Smooth muscle cell of the brain vasculature (primary cell): ENCODE measurements around the gene CDKN2B-AS1.

Experiments
- DNase-seq: peaks from one replicate; pipeline ENCODE4 v3.0.0-alpha.2; 2012; ENCODE audit warnings: low read depth, low spot score

The CDKN2B-AS1 gene

DNA sequence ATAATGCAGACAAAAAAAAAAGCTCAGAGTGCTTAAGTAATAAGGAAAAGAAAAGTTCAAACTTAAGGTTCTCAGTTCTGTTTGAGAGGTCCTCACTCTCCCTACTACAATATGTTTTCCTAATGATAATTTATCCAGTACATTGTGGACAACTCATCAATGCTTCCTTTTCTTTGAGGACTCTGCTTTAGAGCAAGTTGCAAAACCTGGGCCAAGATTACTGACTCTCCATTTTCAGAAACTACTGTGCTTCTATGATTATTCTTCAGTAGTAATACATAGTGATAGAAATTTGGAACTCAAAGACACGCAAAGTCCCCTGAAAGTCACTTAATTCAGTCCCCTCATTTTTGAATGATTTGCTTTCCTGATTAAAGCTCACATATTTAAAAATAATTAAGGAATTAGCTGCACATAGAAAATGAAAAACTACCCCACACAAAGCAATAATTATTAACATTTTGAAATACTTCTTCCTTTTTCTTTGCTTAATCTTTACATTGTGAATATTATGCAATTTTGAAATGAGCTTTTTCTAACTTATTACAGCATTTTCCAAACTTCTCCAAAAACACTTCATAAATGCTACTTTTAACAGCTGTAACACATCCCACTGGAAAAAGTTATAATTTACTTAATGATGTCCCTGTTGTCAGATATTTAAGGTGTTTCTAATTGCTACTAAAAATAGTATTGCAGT is 11.6 kb upstream of the CDKN2B-AS1 start:
- DNase-seq = no peak

DNA sequence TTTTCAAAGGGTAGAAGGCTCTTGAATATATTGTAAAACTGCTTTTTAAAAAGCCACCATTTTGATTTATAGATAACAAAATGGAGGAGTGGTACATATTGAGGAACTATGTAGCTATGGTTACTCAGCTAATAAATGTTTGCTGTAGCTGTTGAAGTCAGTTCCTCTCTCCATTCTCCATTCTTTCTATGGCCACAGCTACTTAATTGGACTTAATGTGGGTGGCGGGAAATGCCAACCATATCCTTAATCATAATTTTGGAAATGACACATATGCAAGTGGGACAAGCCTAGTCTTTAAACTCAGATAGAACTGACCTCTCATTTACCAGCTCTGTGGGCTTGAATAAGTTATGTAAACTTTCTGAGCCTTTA is 11.0 kb upstream of the CDKN2B-AS1 start:
- no peak for DNase-seq

DNA sequence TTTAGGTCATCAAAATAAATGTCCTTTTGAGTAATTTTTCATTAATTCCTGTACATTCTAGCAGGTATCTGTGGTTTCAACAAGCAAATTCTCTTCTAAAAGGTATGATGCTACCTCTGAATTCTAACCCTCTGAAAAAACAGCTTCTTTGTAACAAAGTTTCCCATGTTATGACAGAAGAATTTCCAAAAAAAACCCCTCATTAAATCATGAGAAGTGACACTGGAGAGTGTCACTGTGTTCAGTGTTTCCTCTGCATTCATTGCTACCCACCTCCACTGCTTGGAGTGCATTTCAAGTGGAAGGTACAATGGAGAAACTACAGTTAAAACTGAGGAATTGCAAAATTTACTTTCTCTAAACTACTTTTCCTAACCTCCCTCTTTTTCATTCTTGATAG is 10.5 kb upstream of the CDKN2B-AS1 start:
- DNase-seq = no peak

DNA sequence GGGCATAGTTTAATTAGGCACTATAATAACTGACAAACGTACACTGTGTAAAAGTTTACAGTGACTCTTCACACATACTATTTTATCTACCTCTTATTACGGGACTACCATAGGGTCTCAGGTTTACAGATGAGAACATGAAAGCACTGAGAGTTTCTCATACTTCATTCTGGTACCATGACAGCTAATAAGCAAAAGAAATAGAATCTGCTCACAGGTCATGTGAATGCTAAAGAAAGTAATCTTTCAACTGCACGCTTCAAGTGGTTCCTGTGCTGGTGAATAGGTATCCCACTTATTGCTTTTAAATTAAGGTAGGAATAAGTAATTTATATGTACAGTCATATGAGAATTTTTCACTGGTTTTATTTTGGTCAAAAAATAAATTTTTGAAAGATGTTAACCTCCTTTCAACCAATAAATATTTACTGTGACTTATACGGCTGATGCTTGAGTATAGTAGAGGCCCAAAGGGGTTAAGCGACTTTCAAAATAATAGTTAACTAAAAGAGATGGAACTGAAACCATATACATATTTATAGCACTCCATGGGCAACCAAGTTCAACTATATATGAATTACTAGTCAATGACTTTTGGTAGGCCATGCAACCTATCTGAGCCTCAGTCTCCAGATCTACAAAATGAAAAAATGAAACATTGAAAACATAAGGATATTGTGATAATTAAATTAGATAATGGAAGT is 8.5 kb upstream of the CDKN2B-AS1 start:
- DNase-seq = no peak

DNA sequence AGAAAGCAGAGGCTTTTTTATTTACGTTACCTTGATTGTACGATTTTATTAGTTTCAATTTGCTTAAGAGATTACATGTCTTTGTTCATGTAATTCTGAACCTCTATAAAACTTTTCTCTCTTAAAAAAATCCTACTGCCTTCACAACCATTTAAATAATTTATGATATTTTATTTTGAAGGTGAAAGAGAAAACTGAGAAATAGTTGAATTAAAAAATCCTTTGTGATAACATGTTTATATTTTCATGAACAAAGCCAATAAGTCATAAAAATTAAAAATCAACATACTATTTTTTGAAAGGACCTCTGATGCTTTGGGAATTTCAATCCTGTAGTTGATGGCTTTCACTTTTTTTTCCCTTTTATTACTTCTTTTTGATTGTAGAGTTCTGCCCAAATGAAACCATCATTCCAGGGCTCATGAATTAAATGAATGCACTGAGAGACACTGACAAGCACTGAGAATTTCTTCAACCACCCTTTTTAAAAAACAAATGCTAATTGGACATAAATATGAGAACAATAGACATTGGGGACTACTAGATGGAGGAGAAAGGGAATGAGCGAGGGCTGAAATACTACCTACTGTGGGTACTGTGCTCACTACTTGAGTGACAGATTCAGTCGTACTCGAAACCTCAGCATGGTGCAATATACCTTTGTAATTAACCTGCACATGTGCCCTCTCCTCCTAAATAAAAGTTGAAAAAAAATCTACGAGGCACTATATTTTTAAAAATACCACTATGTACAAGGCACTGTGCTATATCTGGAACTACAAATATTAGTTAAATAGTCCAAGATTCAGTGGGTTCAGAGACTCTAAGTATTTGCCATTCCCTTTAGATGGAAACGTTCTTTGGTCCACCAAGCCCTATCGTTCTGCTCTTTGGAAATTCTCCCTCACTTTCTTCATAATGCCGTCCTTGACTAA is 6.3 kb upstream of the CDKN2B-AS1 start:
- no peak for DNase-seq

DNA sequence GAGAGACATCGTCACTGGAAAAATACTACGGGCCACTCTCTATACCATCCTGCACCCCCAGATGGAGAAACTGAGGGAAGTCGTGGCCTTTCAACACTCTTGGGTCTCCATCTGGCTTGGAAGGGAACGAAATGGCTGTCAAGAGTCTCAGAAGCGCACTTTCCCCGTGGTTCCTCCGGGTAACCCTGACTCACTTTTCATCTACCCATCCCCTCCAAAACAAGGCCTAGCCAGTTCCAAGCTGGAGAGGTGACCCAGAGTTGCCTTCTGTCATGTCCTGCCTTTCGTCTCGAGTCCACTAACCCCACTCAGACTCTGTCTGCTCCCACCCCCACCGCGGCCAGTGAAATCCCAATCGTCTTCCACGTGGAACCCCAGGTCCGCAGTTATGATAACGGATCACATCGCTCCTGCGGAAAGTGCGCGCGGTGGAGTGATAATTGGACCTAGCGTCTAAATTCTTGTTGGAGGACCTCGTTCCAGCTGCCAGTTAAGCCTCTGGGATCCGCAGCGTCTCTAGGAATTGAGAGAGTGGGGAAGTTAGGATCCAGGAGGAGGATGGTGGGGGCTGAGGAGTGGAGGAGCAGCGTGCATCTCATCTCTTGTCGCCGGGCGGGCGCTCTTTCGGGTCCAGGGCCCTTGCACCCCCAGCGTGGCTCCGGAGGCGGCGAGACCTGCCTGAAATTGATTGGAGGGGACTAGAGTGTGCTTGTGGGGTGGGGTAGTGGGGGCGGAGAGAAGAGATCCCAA is 5.0 kb upstream of the CDKN2B-AS1 start:
- no peak for DNase-seq

DNA sequence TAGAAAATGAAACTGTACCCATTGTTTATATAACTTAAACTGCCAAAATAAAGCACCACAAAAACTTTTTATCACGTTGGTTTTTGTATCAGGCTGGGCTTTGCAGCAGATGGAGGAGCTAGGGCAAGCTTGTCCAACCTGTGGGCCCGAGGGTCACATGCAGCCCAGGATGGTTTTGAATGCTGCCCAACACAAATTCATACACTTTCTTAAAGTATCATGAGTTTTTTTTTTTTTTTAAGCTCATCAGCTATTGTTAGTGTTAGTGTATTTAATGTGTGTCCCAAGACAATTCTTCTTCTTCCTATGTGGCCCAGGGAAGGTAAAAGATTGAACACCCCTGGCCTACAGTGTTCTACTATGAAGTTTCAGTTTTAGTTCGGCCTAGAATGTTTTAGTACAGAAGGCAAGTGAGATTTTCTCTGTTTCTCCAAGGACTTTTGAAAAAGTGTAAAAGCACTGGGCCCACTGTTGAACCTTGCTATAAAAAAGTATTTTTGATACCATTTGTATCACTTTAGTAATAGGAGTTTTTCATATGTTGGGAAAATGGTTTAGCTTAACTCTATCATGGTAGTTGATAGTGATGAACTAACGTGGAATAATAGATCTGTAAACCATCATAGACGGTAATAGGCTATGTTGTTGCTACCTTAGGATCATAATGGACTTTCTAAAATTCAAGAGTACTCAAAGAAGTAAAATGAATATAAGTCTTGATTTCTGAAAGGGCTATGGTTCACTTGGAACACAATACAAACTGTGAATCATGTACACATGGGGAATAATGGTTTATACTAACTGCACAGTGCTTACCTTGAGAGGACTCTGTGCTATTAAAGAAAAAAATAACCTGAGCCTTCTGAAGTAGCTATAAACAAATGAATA is 3.3 kb upstream of the CDKN2B-AS1 start:
- DNase-seq = no peak

DNA sequence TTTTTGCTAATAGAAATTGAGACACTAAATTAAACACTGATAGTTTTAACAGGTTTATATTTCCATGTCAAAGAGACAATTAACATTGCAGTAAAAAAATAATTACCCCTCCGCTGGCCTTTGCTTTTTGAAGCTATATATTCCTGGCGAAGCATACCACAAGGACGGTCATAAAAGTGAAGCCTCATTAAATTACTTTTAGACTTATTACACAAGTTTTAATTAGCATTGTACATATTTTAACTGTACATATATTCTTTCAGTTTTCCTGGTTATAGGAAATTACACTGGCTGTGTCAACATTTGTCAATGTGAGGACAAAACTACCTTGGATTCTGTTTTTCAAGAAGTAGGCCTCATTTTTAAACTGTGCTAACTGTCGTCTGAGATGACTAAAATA is 1.6 kb upstream of the CDKN2B-AS1 start:
- no peak for DNase-seq

DNA sequence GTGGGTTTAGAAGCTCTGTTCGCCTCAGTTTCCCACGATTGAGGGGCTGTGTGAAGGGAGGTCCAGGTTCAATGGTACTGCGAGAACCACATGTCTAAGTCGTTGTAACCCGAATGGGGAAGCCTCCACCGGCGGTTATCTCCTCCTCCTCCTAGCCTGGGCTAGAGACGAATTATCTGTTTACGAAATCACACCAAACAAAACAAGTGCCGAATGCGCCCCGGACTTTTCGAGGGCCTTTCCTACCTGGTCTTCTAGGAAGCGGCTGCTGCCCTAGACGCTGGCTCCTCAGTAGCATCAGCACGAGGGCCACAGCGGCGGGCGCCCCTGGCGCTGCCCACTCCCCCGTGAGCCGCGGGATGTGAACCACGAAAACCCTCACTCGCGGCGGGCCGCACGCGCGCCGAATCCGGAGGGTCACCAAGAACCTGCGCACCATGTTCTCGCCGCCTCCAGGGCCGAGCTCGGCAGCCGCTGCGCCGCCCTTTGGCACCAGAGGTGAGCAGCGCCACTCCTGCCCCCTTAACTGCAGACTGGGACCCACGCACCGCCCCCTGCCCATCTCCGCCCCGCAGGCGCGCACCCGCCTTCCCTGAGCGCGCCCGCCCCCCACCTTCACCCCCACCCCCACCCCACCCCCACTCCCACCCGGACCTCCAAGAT is 567 bp upstream of the CDKN2B-AS1 start, which contains the start of gene CDKN2A:
Gene CDKN2A (minus strand): TSS at position 500 of the 663 bp plus-strand sequence.
- DNase-seq = no peak

DNA sequence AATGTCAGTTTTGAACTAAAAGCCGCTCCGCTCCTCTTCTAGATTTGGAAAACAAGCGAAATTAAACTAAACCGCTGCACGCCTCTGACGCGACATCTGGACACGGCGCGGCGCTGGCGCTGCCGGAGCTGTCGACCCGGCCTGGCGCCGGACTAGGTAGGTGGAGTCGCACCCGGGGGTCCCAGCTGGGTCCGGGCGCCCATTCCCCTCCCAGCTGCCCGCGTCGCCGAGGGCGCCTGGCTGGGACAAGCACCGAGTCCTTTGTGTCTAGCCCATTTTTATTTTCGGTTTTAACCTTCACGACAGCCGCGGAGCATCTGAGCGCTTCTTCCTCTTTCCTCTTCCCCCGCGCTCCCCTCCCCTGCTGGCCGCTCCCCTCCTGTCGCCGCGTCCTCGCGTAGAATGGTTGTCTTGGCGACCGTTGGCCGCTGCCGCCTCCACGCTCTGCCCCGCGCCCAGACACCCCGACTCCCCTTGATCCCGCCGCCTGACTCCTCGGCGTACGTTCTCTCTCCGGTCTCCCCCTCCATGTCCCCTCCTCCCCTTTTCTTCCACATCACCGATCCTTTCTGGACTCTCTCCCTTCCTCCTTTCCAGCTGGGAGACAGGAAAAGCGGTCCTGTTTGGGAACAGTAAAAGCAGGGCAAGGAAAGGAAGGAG is 545 bp downstream of the CDKN2B-AS1 start:
- DNase-seq = no peak

DNA sequence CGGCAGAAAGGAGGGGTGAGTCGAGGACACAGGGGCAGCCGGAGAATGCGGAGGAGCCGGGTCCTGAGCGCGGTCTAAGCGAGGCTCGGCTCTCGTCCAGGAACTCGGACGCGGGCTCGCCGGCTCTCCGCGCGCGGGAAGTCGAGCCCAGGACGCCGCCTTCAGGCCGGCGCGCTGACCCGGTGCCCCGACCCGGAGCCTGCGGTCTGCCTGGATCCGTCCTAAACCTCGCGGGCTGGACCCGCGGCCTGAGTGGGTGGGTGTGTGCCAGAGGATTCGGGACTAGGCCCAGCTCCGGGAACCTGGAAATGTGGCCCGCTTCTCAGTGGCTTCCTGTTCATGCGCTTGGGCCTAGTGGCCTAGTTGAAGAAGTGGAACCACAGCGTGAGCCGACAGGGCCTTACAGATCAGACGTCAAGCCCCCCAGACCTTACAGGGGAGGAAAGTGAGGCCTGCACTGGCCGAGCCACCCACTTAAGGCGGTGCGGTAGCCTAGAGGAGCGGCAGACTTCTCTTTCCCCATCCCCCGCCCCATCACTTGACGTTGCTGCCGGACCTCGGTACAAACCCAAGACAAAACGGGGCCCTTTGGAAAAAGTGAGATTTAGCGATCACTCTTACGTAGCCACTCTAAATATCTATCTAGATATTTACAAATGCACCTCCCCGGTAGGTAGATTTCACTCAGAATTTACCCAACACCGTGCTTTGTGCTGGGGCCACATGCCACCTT is 1.2 kb downstream of the CDKN2B-AS1 start:
- no peak for DNase-seq

DNA sequence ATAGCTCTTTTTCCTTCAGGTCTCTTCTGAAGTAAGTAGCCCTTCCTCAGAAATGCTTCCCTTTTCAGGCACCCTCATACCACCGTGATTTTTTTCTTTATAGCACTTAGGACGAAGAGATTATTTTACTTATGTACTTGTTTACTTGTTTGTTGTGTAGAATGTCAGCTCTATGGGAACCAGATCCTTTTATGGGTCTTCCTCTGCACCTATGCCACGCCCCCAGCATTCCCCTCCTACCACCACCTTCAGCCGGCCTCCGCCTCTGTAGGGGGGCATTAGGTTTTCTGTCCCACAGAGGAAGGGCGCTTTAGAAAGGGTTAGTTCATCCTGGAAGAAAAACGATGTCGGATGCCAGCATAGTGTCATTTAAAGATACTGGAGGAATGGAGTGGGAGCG is 1.8 kb downstream of the CDKN2B-AS1 start:
- no peak for DNase-seq

DNA sequence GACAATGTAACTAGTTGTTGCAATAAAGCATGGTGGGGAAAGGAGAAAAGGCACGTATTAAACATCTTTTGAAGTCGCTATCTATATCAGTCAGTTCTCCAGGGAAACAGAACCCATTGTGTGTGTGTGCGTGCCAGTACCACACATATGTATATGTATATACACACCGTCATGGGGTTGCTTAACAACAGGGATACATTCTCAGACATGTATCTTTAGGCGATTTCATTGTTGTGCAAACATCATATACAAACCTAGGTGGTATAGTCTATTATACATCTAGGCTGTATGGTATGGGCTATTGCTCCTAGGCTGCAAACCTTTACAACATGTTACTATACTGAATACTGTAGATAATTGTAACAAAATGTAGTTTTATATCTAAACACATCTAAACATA is 2.3 kb downstream of the CDKN2B-AS1 start:
- no peak for DNase-seq

DNA sequence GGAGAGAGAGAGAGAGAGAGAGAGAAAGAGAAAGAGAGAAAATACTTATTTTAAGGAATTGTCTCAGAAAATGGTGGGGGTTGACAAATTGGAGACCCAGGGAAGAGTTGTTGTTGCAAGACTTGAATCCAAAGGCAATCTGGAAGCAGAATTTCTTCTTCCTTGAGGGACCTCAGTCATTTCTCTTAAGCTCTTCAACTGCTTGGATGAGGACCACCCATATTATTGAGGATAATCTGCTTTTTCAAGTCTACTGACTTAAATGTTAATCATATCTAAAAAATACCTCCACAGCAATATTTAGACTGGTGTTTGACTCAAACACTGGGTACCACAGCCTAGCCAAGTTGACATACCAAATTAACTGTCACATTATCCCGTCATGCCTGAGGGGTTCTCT is 2.9 kb downstream of the CDKN2B-AS1 start:
- DNase-seq = no peak

DNA sequence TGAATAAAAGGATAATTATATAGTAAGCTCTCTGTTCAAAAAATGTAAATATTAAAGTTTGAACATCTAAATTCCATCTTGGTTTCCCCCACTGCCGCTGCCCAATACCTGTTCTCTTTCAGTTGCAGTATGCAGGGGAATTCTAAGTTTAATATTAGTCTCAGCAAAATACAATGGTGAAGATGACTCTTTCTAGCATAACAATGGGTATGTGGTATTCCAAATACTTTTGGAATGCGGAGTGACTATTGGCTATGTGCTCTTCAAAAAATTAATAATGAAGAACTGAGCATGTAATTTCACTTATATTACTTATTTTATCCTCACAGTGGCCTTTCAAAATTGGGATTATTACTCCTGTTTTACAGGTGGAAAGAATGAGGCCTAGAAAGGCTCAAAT is 3.4 kb downstream of the CDKN2B-AS1 start:
- no peak for DNase-seq

DNA sequence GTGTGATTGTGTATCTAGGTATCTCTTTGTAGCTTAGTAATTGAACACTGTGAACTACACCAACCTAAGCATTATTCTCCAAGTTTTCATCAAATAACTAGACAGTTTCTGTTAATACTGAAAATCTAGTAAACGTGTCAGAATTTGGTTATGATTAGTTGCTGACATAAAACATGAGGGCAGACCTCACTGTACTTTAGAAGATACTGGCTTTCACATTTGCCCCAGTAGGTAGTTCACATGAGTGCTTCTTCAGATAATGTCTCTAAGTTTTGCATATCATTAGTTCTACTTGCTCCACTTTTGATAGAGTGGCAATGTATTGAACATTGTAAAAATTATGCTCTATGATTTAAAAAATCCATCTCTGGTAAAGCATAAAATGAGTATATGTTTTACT is 7.4 kb downstream of the CDKN2B-AS1 start:
- no peak for DNase-seq

DNA sequence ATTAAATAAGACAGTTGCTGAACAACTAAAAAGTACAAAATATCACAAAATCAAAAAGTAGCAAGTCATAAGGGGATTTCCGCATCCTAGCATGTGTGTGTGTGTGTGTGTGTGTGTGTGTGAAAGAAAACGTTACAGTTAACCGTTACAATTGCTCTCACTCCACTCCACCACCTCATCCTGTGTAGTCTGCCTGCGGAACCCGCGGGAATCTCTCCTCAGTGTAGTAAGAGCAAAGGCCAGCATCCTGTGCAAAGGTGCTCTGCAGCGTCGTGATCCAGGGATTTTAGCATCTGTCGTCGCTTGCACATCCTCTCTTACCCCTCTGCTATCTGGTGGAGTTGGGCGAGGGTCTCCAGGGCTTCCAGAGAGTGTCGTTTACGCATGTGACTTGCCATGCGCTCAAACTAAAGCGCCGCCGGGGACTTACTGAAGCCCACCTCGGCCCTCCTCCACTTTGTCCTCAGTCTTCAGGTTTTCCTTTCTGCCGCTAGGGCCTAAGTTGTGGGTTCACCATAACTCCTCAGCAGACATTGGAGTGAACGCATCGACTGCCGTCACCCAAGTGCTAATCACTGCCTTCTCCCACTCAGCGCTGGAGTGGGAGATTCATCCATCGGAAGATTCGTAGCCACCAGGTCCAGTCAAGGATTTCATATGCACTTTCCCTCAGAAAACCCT is 10.6 kb downstream of the CDKN2B-AS1 start:
- DNase-seq = no peak
